GM18867 (cell line): ENCODE data around the gene TAF11L13.
"Not testable (repeated sequence)": the region's sequence is repeated elsewhere in the genome, so short reads cannot be mapped to it uniquely, and the experiment has no call there.

Experiments
- ATAC-seq: cut with Tn5 transposase; IDR thresholded peaks from one replicate; pipeline ENCODE4 v1.9.1; 2021; ENCODE audit warnings: mild to moderate bottlenecking, moderate library complexity; ENCODE audit not compliant: unreplicated experiment

Gene TAF11L13

DNA sequence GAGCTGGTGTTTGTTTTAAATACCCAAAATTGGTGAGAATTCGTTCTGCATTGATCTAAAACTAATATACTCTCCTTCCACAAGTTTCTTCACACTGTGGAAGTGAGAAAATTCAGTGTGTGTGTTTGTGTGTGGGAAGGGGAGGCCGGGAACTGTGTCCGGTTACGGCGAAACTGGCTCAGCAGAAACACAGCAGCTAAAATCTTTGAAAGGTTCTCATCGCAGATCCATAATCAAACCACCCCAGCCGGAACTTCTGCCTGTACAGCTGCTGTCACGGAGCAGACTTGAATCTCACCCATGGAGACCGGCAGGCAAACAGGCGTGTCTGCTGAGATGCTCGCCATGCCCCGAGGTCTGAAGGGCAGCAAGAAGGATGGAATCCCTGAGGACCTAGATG lies at the start of gene TAF11L13:
Gene TAF11L13 (plus strand): TSS at position 301 of the 400 bp plus-strand sequence.
- not testable (repeated sequence) for ATAC-seq

DNA sequence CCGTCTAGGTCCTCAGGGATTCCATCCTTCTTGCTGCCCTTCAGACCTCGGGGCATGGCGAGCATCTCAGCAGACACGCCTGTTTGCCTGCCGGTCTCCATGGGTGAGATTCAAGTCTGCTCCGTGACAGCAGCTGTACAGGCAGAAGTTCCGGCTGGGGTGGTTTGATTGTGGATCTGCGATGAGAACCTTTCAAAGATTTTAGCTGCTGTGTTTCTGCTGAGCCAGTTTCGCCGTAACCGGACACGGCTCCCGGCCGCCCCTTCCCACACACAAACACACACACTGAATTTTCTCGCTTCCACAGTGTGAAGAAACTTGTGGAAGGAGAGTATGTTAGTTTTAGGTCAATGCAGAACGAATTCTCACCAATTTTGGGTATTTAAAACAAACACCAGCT lies 46.2 kb upstream of the TAF11L13 start, which contains the start of gene TAF11L7:
Gene TAF11L7 (minus strand): TSS at position 101 of the 400 bp plus-strand sequence.
- not testable (repeated sequence) for ATAC-seq

DNA sequence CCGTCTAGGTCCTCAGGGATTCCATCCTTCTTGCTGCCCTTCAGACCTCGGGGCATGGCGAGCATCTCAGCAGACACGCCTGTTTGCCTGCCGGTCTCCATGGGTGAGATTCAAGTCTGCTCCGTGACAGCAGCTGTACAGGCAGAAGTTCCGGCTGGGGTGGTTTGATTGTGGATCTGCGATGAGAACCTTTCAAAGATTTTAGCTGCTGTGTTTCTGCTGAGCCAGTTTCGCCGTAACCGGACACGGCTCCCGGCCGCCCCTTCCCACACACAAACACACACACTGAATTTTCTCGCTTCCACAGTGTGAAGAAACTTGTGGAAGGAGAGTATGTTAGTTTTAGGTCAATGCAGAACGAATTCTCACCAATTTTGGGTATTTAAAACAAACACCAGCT lies 41.0 kb upstream of the TAF11L13 start, which contains the start of gene TAF11L8:
Gene TAF11L8 (minus strand): TSS at position 101 of the 400 bp plus-strand sequence.
- ATAC-seq, result not testable (repeated sequence)

DNA sequence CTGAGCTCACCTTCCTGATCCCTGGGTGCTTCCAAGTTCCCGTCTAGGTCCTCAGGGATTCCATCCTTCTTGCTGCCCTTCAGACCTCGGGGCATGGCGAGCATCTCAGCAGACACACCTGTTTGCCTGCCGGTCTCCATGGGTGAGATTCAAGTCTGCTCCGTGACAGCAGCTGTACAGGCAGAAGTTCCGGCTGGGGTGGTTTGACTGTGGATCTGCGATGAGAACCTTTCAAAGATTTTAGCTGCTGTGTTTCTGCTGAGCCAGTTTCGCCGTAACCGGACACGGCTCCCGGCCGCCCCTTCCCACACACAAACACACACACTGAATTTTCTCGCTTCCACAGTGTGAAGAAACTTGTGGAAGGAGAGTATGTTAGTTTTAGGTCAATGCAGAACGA lies 37.6 kb upstream of the TAF11L13 start, which contains the start of gene TAF11L9:
Gene TAF11L9 (minus strand): TSS at position 140 of the 400 bp plus-strand sequence.
- not testable (repeated sequence) for ATAC-seq

DNA sequence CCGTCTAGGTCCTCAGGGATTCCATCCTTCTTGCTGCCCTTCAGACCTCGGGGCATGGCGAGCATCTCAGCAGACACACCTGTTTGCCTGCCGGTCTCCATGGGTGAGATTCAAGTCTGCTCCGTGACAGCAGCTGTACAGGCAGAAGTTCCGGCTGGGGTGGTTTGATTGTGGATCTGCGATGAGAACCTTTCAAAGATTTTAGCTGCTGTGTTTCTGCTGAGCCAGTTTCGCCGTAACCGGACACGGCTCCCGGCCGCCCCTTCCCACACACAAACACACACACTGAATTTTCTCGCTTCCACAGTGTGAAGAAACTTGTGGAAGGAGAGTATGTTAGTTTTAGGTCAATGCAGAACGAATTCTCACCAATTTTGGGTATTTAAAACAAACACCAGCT lies 34.2 kb upstream of the TAF11L13 start, which contains the start of gene TAF11L10:
Gene TAF11L10 (minus strand): TSS at position 101 of the 400 bp plus-strand sequence.
- ATAC-seq, result not testable (repeated sequence)

DNA sequence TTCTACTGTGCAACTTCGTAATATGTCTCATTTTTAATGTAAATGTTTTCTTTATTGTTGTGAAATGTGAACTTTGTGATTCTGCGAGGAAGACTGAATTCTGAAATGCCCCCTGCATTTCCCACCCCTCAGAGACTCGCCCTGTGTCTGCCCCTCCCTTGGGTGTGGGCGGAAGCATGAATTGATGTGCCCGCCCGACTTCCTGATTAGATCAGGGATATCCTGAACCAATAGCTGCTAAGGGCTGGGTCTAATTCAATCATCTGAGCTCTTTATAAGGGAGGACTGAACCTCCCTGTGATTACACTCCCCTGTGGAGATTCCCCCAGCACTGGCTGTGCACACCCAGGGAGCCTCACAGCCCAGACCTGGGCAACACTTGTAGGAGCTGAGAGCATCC lies 28.0 kb upstream of the TAF11L13 start, which contains the start of gene TAF11L11:
Gene TAF11L11 (plus strand): TSS at position 304 of the 400 bp plus-strand sequence.
- ATAC-seq, result not testable (repeated sequence)

DNA sequence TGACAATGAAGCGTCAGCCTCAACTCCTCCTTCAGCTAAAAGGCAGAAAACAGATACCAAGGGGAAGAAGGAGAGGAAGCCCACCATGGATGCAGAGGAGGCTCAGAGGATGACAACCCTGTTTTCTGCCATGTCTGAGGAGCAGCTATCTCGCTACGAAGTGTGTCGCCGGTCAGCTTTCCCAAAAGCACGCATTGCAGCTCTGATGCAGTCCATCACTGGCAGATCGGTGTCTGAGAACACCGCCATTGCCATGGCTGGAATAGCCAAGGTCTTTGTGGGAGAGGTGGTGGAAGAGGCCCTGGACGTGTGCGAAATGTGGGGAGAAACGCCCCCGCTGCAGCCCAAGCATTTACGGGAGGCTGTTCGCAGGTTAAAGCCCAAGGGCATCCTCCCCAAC lies 26.9 kb upstream of the TAF11L13 start:
- no peak for ATAC-seq

DNA sequence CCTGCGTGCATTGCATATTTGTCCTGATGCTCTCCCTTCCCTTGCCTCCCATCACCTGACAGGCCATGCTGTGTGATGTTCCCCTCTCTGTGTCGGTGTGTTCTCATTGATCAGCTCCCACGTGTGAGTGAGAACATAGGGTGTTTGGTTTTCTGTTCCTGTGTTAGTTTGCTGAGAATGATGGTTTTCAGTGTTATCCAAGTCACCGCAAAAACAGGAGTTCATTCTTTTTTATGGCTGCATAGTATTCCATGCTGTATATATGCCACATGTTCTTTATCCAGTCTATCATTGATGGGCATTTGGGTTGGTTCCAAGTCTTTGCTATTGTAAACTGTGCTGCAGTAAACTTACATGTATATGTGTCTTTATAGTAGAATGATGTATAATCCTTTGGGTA lies 24.4 kb upstream of the TAF11L13 start:
- not testable (repeated sequence) for ATAC-seq

DNA sequence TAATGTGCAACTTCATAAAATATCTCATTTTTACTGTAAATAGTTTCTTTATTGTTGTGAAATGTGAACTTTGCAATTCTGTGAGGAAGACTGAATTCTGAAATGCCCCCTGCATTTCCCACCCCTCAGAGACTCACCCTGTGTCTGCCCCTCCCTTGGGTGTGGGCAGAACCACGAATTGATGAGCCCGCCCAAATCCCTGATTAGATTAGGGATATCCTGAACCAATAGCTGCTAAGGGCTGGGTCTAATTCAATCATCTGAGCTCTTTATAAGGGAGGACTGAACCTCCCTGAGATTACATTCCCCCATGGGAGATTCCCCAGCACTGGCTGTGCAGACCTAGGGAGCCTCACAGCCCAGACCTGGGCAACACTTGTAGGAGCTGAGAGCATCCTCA lies 21.8 kb upstream of the TAF11L13 start, which contains the start of gene TAF11L12:
Gene TAF11L12 (plus strand): TSS at position 301 of the 400 bp plus-strand sequence.
- ATAC-seq, result not testable (repeated sequence)

DNA sequence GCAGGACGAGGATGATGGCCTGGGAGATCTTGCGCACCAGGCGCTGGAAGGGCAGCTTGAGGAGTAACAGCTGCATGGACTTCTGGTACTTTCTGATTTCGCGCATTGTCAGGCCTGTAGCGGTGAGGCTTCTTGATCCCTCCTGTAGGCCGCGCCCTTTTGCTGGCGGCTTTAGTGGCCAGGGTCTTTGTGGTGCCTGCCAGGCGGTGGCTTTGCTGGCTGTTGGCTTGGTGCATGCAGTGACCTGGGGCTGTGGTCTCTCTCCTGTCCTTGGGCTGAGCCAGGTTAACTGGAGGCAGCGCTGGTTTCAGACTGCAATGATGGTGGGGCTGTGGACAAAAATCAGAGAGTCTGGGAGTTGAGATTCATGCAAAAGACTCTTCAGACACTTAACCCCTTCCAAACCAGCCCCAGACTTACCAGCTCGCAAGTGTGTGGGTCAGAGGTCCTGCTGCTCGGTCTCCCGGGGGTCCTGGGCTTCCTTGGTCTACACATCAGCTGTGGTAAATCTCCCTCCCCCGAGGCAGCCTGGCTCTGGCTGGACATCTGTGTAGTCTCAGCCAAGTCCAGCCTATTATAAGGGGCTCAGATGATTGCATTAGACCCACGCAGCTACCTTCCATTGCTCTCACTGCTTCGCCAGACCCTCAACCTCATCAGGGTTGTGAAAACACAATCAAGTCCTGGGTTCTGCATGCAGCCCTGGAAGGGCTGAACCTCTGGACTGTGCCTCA lies 16.8 kb upstream of the TAF11L13 start:
- ATAC-seq, result no peak

DNA sequence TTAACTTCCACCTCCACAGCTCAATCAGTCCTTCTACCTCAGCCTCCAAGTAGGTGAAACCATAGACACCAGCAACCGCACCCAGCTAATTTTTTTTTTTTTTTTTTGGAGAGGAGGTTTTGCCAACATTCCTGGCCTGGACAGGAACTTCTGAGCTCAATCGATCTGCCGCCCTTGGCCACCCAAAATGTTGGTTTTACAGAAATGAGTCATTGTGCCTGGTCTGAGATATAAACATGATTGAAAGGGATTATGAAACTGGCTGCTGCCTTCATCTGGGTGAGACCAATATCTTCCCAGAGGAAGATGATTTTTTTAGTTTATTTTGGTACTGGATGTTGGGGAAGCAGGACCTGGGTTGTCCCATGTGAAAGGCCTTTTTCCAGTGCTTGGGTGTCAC lies 12.5 kb upstream of the TAF11L13 start:
- ATAC-seq, result no peak

DNA sequence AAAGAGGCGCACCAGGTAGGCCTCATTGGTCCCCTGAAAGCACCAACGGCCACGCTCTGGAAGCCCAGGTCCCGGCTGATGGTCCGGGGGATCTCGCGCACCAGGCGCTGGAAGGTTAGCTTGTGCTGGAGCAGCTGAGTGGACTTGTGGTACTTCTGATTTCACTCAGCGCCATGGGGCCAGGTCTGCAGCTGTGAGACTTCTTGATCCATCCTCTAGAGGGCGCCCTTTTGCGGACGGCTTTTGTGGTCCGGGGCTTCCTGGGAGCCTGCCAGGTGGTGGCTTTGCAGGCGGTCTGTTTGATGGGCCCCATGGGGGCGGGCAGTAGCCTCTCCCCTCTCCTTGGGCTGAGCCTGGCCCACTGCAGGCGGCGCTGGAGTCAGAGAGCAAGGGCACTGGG lies 11.3 kb upstream of the TAF11L13 start:
- no peak for ATAC-seq

DNA sequence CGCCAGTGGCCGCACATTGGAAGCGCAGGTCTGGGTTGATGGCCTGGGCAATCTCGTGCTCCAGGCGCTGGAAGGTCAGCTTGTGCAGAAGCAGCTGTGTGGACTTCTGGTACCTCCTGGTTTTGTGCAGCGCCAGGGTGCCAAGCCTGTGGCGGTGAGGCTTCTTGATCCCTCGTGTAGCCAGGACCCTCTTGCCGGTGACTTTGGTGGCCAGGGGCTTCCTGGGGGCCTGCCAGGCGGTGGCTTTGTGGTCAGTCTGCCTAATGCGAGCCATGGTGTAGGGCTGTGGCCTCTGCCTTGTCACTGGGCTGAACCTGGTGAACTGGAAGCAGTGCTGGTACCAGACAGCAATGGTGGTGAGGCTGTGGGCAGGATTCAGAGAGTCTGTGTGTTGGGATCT lies 6.2 kb upstream of the TAF11L13 start:
- no peak for ATAC-seq

DNA sequence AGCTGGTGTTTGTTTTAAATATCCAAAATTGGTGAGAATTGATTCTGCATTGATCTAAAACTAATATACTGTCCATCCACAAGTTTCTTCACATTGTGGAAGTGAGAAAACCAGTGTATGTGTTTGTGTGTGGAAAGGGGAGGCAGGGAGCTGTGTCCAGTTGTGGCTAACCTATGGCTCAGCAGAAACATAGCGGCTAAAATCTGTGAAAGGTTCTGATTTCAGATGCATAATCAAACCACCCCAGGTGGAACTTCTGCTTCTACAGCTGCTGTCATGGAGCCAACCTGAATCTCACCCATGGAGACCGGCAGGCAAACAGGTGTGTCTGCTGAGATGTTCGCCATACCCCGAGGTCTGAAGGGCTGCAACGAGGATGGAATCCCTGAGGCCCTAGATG lies 2.3 kb downstream of the TAF11L13 start, which contains the start of gene TAF11L14:
Gene TAF11L14 (plus strand): TSS at position 301 of the 400 bp plus-strand sequence.
- no peak for ATAC-seq

DNA sequence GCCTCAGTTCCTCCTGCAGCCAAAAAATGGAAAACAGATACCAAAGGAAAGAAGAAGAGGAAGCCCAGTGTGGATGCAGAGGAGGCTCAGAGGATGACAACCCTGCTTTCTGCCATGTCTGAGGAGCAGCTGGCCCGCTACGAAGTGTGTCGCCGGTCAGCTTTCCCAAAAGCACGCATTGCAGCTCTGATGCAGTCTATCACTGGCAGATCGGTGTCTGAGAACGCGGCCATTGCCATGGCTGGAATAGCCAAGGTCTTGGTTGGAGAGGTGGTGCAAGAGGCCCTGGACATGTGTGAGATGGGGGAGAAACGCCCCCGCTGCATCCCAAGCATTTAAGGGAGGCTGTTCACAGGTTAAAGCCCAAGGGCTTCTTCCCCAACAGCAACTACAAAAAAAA lies 17.3 kb downstream of the TAF11L13 start:
- ATAC-seq, result not testable (repeated sequence)

DNA sequence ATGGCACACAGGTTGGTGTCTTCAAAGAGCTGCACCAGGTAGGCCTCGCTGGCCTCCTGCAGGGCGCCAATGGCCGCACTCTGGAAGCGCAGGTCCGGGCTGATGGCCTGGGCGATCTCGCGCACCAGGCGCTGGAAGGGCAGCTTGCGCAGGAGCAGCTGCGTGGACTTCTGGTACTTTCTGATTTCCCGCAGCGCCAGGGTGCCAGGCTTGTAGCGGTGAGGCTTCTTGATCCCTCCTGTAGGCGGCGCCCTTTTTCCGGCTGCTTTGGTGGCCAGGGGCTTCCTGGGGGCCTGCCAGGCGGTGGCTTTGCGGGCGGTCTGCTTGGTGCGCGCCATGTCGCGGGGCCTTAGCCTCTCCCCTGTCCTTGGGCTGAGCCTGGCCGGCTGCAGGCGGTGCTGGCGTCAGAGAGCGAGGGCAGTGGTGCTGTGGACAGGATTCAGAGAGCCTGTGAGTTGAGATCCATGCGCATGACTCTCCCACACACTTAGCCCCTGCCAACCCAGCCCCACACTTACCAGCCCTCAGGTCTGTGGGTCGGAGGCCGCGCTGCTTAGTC lies 23.4 kb downstream of the TAF11L13 start:
- not testable (repeated sequence) for ATAC-seq

DNA sequence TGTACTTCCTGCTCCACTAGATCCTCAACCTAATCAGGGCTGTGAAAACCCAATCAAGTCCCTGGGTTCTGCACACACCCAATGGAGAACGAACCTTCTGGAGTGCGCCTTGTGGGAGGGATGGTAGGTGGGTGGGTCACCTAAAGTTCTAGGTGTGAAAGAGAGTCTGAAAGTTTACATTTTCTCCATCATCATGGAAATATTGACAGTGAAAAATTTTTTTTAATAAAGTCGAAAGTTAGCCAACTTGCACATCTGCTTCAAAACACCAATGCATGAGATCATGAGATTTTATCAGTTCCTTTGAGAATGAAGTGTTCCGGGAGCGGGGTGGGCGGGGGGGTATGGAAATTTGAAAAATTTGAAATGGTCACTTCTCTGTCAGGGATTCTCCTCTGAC lies 24.0 kb downstream of the TAF11L13 start:
- ATAC-seq, result no peak

DNA sequence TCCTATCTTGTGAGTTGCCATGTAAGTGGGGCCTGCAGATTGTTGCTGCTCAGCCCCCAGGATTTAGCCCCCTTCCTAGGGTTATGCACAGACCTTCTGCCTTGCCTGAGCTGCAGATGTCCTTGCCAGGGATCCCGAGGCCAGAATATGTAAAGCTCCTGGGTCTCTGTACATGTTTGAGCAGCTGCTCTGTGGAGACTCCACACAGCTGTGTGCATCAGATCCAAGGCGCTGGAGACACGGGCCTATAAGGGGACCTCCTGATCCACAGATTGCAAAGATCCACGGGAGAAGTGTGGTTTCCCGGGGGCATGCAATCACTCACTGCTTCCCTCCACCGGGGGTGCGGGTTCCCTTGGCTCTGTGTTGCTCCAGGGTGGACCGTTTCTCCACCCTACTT lies 31.3 kb downstream of the TAF11L13 start:
- ATAC-seq, result no peak

DNA sequence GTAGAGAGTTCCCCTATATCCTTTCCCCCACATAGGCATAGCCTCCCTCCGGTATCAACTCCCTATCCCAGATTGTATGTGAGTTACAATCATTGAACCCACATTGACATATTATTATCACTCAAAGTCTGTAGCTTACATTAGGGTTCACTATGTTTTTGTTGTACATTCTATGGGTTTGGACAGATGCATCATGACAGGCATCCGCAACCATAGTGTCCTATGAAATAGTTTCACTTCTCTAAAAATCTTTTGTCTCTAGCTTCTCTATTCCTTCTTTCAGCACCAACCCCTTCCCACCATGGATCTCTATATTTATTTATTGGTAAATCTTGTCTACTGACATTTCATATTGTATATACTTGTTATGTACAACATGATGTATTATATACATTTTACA lies 33.9 kb downstream of the TAF11L13 start:
- ATAC-seq, result no peak

DNA sequence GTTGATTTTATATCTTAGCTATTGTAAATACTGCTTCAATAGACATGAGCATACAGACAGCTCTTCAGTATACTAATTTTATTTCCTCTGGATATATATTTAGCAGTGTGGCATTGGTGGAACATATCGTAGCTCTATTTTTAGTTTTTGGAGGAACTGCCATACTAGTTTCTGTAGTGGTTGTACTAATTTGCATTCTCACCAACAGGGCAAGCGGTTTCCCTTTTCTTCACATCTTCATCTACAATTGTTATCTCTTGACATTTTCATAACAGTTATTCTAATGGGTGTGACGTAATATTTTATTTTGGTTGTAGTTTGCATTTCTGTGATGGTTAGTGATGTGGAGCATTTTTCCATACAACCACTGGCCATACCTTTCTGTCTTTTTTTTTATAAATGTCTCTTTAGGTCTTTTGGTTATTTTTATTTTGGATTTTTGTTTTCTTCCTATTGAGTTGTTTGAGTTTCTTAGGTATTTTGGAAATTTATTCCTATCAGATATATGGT lies 34.9 kb downstream of the TAF11L13 start:
- no peak for ATAC-seq

DNA sequence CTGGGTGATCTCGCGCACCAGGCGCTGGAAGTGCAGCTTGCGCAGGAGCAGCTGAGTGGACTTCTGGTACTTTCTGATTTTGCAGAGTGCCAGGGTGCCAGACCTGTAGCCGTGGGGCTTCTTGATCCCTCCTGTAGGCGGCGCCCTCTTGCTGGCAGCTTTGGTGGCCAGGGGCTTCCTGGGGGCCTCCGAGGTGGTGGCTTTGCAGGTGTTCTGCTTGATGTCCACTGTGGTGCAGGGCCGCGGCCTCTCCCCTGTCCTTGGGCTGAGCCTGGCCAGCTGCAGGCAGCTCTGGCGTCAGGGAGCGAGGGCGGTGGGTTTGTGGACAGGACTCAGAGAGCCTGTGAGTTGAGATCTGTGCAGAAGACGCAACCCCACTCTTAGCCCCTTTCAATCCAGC lies 38.5 kb downstream of the TAF11L13 start:
- no peak for ATAC-seq
